Measurements from ENCODE around the gene MAGEA6.
"Not testable (repeated sequence)": the region's sequence is repeated elsewhere in the genome, so short reads cannot be mapped to it uniquely, and the experiment has no call there.

MAGEA6 gene

GRCh38 chrX:152806035-152806434 lies 36.5 kb upstream of the MAGEA6 start:
- TF ChIP-seq, protein P1, sequence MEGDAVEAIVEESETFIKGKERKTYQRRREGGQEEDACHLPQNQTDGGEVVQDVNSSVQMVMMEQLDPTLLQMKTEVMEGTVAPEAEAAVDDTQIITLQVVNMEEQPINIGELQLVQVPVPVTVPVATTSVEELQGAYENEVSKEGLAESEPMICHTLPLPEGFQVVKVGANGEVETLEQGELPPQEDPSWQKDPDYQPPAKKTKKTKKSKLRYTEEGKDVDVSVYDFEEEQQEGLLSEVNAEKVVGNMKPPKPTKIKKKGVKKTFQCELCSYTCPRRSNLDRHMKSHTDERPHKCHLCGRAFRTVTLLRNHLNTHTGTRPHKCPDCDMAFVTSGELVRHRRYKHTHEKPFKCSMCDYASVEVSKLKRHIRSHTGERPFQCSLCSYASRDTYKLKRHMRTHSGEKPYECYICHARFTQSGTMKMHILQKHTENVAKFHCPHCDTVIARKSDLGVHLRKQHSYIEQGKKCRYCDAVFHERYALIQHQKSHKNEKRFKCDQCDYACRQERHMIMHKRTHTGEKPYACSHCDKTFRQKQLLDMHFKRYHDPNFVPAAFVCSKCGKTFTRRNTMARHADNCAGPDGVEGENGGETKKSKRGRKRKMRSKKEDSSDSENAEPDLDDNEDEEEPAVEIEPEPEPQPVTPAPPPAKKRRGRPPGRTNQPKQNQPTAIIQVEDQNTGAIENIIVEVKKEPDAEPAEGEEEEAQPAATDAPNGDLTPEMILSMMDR (IDR thresholded peaks at IDR 0.05; ENCODE audit: control insufficient read depth, insufficient read depth, low read depth, low read length, missing control alignments) = no peak
- DNase-seq (ENCODE audit: low read depth) = no peak
- H3K4me3 ChIP-seq (ENCODE audit: control insufficient read depth, low read depth, low read length) = no peak overlapping the region

GRCh38 chrX:152798945-152799344 lies 29.5 kb upstream of the MAGEA6 start:
- H3K4me3 ChIP-seq (ENCODE audit: control insufficient read depth, low read depth, low read length) = no peak overlapping the region
- no peak for DNase-seq (ENCODE audit: low read depth)
- TF ChIP-seq, protein P1 (IDR thresholded peaks at IDR 0.05; ENCODE audit: control insufficient read depth, insufficient read depth, low read depth, low read length, missing control alignments) = no peak

GRCh38 chrX:152787062-152787461 lies 17.6 kb upstream of the MAGEA6 start:
- DNase-seq (ENCODE audit: low read depth); H3K4me3 ChIP-seq (ENCODE audit: control insufficient read depth, low read depth, low read length): not testable (repeated sequence)

- H3K4me3 ChIP-seq (ENCODE audit: control insufficient read depth, low read depth, low read length); DNase-seq (ENCODE audit: low read depth): not testable (repeated sequence)
Observed at GRCh38 chrX:152766562-152766961, 2.9 kb downstream of the MAGEA6 start.

- not testable (repeated sequence) for DNase-seq (ENCODE audit: low read depth); H3K4me3 ChIP-seq (ENCODE audit: control insufficient read depth, low read depth, low read length)
Observed at GRCh38 chrX:152761582-152761981, 7.9 kb downstream of the MAGEA6 start.

DNA sequence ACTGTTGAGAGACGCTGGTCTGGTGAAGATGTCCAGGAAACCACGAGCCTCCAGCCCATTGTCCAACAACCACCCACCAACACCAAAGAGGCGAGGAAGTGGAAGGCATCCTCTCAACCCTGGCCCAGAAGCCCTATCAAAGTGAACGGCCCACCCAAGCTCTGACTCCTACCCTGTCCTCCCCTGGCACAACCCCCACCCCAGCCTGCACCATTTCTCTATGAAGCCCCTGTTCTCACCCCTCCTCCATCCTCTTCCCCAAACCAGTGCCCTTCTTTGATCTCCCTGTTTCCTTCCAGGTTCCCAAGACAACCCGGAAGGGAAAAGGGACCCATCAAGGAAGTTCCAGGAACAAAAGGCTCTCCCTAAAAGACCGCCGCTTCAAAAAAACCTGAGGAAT lies 9.9 kb downstream of the MAGEA6 start:
- DNase-seq (ENCODE audit: low read depth); H3K4me3 ChIP-seq (ENCODE audit: control insufficient read depth, low read depth, low read length): not testable (repeated sequence)

GRCh38 chrX:152758918-152759317 lies 10.6 kb downstream of the MAGEA6 start, which contains the start of gene CSAG3:
TSS of gene CSAG3 (plus strand) at chrX:152759218.
- not testable (repeated sequence) for DNase-seq (ENCODE audit: low read depth); H3K4me3 ChIP-seq (ENCODE audit: control insufficient read depth, low read depth, low read length)

GRCh38 chrX:152754871-152755270 lies 14.6 kb downstream of the MAGEA6 start:
- H3K4me3 ChIP-seq (ENCODE audit: control insufficient read depth, low read depth, low read length); DNase-seq (ENCODE audit: low read depth): not testable (repeated sequence)

DNA sequence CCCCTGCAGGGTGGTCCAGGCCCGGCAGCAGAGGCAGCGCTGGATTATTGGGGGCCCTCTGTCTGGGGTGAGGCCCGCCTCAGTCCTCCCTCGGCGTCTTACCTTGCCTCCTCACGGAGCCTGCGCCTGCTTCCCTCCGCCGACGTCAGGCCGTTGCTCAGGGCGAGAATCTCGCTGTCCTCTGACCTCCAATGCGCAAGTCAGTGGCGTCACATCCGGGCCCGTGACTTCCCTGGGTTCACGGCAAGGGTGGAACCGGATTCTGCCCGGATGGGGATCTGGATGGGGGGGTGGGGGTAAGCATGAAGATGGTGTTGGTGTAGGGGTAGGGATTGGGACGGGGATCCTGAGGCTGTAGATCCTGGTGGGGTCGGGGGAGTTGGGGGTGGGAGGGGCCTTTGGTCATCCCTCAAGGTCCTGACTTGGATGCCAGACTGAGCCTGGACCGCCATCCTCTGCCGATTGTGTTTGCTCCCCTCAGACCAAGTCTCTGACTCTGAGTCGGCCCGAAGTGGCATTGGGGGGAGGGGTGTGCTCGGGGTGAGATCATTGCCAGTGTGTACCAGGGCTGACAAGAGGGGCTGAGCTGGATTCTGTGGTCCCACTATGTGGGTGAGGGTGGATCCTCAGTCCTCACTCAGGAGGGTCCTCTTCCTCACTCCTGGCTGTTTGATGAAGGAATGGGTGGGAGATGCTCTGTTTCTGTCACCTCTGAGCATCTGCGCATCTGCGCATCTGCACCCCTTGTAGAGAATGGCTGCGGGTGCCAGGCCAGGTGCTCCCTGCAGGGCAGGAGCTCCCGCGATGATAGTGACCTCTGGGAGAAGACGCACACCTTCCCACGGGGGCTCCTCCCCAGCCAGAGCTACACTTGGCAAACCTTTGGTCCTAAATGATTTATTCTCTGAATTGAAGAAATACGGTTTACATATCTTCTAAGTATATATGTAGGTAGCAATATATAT lies 15.5 kb downstream of the MAGEA6 start, which contains the start of gene MAGEA2:
TSS of gene MAGEA2 (minus strand) at position 157 of the 965 bp plus-strand sequence. CDS start 2,479 bp downstream, outside the sequence.
- not testable (repeated sequence) for H3K4me3 ChIP-seq (ENCODE audit: control insufficient read depth, low read depth, low read length); DNase-seq (ENCODE audit: low read depth)

DNA sequence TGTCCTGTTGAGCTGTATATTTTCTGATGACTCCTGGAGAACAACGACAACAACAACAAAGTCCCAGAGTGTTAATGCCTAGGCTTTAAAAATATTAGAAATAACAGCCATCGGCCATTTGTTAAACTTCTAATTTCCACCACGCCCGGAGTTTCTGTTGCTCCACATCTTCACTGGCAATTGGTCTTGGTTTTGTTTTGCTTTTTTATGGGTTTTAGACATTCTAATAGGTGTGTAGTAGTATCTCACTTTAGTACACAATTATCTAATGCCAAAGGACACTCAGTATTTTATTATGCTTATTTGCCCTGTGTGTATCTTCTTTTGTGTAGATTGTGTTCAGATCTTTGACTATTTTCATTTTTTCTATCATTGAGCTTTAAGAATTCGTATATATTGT lies 30.9 kb downstream of the MAGEA6 start:
- TF ChIP-seq, protein P1 (IDR thresholded peaks at IDR 0.05; ENCODE audit: control insufficient read depth, insufficient read depth, low read depth, low read length, missing control alignments) = no peak
- DNase-seq (ENCODE audit: low read depth) = no peak
- no peak overlapping the region for H3K4me3 ChIP-seq (ENCODE audit: control insufficient read depth, low read depth, low read length)

DNA sequence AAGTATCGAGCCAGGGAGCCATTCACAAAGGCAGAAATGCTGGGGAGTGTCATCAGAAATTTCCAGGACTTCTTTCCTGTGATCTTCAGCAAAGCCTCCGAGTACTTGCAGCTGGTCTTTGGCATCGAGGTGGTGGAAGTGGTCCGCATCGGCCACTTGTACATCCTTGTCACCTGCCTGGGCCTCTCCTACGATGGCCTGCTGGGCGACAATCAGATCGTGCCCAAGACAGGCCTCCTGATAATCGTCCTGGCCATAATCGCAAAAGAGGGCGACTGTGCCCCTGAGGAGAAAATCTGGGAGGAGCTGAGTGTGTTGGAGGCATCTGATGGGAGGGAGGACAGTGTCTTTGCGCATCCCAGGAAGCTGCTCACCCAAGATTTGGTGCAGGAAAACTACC lies 33.0 kb downstream of the MAGEA6 start:
- not testable (repeated sequence) for DNase-seq (ENCODE audit: low read depth); H3K4me3 ChIP-seq (ENCODE audit: control insufficient read depth, low read depth, low read length)

Measured in AG09309 (cell line).